ENCODE data around the gene PACSIN3. TPM values are rescaled to one million over a fixed set of nuclear protein-coding genes. Genes with fewer than 3 reads are reported as not detected.

Gene PACSIN3
- total RNA-seq, 2 donors from 2014 or later = 10.5 to 17.1 TPM

Other genes starting within 250 kb of the PACSIN3 start
- gene CSTPP1, start 249.7 kb downstream of the PACSIN3 start, total RNA-seq = 10 to 100 TPM; 12.5 to 29.2 TPM
- 100 to 1,000 TPM in 1 of 2 donors, 10 to 100 TPM in 1; 84.8 to 125 TPM for gene ARFGAP2, start 9.6 kb downstream of the PACSIN3 start, total RNA-seq
- gene DDB2, start 28.5 kb upstream of the PACSIN3 start, total RNA-seq = 100 to 1,000 TPM; 194 to 486 TPM
- gene ACP2, start 62.4 kb upstream of the PACSIN3 start, total RNA-seq = 10 to 100 TPM in 1 of 2 donors, 1 to 10 TPM in 1; 8.0 to 12.7 TPM
- gene NR1H3, start 71.6 kb upstream of the PACSIN3 start, total RNA-seq = 10 to 100 TPM in 1 of 2 donors, 1 to 10 TPM in 1; 6.9 to 11.1 TPM
- 100 to 1,000 TPM in 1 of 2 donors, 10 to 100 TPM in 1; 68.9 to 140 TPM for gene MADD, start 83.7 kb upstream of the PACSIN3 start, total RNA-seq
- gene MYBPC3, start 166.3 kb upstream of the PACSIN3 start, total RNA-seq = not detected
- under 1 TPM in 1 of 2 donors, not detected in 1; 0.20 TPM for gene SPI1, start 192.1 kb upstream of the PACSIN3 start, total RNA-seq
- 10 to 100 TPM; 11.9 to 15.2 TPM for gene SLC39A13, start 222.2 kb upstream of the PACSIN3 start, total RNA-seq
- 100 to 1,000 TPM; 126 to 134 TPM for gene PSMC3, start 240.0 kb upstream of the PACSIN3 start, total RNA-seq